ENCODE results near the gene EXOC4. TPM values are rescaled to one million over a fixed set of nuclear protein-coding genes. Genes with fewer than 3 reads are reported as not detected.

EXOC4 gene
- total RNA-seq, 1 experiment from 2014 or later = 75.8 TPM

DNA sequence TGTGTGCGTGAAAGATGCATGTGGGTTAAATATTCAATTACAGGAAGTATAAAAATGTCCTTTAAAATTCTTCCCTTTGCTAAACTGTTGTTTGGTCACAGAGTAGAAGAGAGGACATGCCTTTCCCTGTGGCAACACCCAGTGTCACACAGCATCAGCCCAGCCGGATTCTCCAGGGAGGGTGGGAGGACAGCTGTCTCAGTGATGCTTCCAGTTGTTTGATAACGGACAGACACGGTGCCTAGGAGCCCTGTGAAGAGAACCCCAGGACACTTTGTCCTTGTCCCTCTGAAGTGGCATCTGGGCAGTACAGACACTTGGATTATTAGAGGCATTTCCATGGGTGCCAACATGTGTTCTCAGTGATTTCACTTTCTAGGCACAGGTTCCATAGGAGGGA lies 567.7 kb downstream of the EXOC4 start:
- no peak overlapping the region for H4K5ac ChIP-seq (ENCODE audit: insufficient read length, low read depth, low read length)
- no peak overlapping the region for H4K91ac ChIP-seq (ENCODE audit: insufficient read length, low read depth, low read length)
- H3K9ac ChIP-seq (ENCODE audit: extremely low read depth, insufficient read length, low read length) = no peak overlapping the region
- no peaks in the 10 kb centered on the region for H4K20me1 ChIP-seq (ENCODE audit: control insufficient read depth, insufficient read depth, insufficient read length)
- no peak overlapping the region for H2AFZ ChIP-seq (ENCODE audit: low read length)
- no peaks in the 10 kb centered on the region for H3K4me1 ChIP-seq (ENCODE audit: insufficient read depth, low read length)
- no peaks in the 10 kb centered on the region for H3K23me2 ChIP-seq (ENCODE audit: insufficient read length, low read depth, low read length, poor library complexity, severe bottlenecking)
- WGBS (ENCODE audit: extremely low coverage, insufficient read length, low lambda C conversion rate) = no CpG with 5 or more reads among the region's 4 CpGs
- H3K56ac ChIP-seq (ENCODE audit: insufficient read length, low read depth, low read length) = no peak overlapping the region
- Mint-ChIP-seq H3K27ac (no peak overlapping the region), H3K36me3 (ENCODE audit: insufficient read depth in 1 of 3, low read depth in 3 of 3) (peaks cover 0 to 7% (median 0%) of the 10 kb centered on the region in 3 experiments; a peak in 2 of 7 replicates), H3K4me3 (no peak overlapping the region), H3K27me3 (ENCODE audit: low read depth) (no peaks in the 10 kb centered on the region), H3K4me1 (no peaks in the 10 kb centered on the region; a peak in 1 of 4 replicates), H3K9me3 (no peaks in the 10 kb centered on the region)
- no peaks in the 10 kb centered on the region for H3K27me3 ChIP-seq (ENCODE audit: insufficient read depth, low read length)
- H2BK20ac ChIP-seq (ENCODE audit: low read depth, low read length, poor library complexity, severe bottlenecking) = no peak overlapping the region
- TF ChIP-seq, protein P1, sequence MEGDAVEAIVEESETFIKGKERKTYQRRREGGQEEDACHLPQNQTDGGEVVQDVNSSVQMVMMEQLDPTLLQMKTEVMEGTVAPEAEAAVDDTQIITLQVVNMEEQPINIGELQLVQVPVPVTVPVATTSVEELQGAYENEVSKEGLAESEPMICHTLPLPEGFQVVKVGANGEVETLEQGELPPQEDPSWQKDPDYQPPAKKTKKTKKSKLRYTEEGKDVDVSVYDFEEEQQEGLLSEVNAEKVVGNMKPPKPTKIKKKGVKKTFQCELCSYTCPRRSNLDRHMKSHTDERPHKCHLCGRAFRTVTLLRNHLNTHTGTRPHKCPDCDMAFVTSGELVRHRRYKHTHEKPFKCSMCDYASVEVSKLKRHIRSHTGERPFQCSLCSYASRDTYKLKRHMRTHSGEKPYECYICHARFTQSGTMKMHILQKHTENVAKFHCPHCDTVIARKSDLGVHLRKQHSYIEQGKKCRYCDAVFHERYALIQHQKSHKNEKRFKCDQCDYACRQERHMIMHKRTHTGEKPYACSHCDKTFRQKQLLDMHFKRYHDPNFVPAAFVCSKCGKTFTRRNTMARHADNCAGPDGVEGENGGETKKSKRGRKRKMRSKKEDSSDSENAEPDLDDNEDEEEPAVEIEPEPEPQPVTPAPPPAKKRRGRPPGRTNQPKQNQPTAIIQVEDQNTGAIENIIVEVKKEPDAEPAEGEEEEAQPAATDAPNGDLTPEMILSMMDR (conservative IDR thresholded peaks at IDR 0.05) = no peak
- H3K18ac ChIP-seq (ENCODE audit: insufficient read length, low read depth, low read length) = no peak overlapping the region
- H3T11ph ChIP-seq (ENCODE audit: low read length) = no peak overlapping the region
- no peak overlapping the region for H3K14ac ChIP-seq (ENCODE audit: insufficient read depth, low read length)
- DNase-seq = no peak
- H3K23ac ChIP-seq (ENCODE audit: insufficient read length, low read depth, low read length) = no peak overlapping the region
- no peak overlapping the region for H3K27ac ChIP-seq (ENCODE audit: insufficient read length, low read depth, low read length)
- no peaks in the 10 kb centered on the region for H3K9me3 ChIP-seq (ENCODE audit: control insufficient read depth, low read depth, low read length)
- H2BK12ac ChIP-seq (ENCODE audit: insufficient read length, low read depth, low read length) = no peak overlapping the region
- no peaks in the 10 kb centered on the region for H3K79me1 ChIP-seq (ENCODE audit: insufficient read depth, low read depth, low read length, poor library complexity, severe bottlenecking)
- no peak overlapping the region for H3K4me2 ChIP-seq (ENCODE audit: insufficient read depth, insufficient read length, low read length)
- no peaks in the 10 kb centered on the region for H3K79me2 ChIP-seq (ENCODE audit: insufficient read depth, low read length)
- no peak overlapping the region for H2BK15ac ChIP-seq (ENCODE audit: low read depth, low read length)
- H2BK120ac ChIP-seq (ENCODE audit: low read depth, low read length, poor library complexity, severe bottlenecking) = no peak overlapping the region
- no peak overlapping the region for H2BK5ac ChIP-seq (ENCODE audit: insufficient read length, low read length)
- H2AK5ac ChIP-seq (ENCODE audit: insufficient read length, low read length) = no peak overlapping the region
- no peak overlapping the region for H4K8ac ChIP-seq (replicated peaks; ENCODE audit: insufficient read length, low read depth, low read length)
- no peak overlapping the region for H3K4ac ChIP-seq (ENCODE audit: low read depth, low read length)
